HG03521 (cell line): ENCODE results near the gene CFAP77.

ENCODE experiments used
- ATAC-seq: cut with Tn5 transposase; IDR thresholded peaks from one replicate; pipeline ENCODE4 v1.9.1; 2021; ENCODE audit warnings: mild to moderate bottlenecking, moderate library complexity; ENCODE audit not compliant: unreplicated experiment

The CFAP77 gene

GRCh38 chr9:132575005-132575609 is 165.1 kb downstream of the CFAP77 start:
- no peak for ATAC-seq

- ATAC-seq, result no peak
These were observed 165.8 kb downstream of the CFAP77 start for GRCh38 chr9:132575811-132576210.

DNA sequence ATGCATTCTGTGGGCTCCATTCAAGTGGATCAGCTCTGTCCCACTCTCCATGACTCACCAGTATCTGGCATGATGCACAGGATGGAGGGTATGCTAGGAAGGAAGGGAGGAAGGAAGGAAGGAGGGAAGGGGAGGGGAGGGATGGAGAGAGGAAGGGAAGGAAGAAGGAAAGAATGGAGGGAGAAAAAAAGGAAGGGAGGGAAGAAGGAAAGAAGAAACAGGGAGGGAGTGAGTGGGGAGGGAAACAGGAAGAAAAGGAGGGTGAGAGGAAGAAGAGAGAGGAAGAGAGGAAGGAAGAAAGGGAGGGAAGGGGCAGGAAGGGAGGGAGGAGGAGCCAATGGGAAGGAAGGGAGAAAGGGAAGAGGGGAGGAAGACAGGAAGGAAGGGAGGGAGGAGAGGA is 167.1 kb downstream of the CFAP77 start:
- no peak for ATAC-seq

DNA sequence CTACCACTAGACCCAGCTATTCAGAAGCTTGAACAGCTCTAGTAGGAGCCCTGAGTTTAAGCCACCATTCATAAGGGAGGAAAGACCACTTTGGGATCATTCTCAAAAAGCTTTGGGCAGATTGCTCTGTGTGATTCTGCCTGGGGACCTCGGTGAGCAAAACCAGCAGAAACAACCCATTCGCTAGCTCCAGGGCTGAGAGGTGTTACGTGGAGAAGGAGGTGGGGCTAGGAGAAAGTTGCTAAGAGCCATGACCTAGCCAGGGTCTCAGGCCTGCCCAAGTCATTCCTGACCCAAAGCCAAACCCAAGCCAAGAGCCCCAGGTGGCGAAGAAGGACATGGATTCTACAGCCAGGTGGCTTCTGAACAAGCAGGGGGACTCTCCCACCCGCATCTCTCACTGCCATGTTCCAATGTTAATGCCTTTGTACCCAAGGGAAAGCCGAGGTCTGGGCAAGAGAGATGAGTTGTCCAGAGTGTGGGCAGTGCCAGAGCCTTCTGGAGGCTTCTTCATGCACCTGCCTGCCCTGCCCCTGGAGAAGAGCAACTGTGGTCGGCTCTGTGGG is 168.4 kb downstream of the CFAP77 start:
- no peak for ATAC-seq

DNA sequence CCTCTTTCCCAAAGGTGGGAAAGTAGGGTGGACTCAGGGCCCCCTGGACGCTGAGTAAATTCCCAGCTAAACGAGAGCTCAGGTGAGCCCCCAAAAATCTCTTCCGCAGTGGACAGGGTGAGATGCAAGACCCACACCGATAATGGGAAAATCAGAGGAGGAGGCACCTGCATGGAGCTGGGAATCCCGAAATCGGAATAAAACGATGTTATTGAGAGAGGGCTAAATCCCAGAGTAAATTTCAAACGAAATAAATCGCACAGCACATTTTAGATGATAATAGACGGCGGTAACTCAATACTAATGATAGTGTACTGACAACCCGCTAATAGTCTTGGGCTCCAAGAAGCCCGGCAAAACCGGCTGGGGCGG is 169.4 kb downstream of the CFAP77 start:
- no peak for ATAC-seq

DNA sequence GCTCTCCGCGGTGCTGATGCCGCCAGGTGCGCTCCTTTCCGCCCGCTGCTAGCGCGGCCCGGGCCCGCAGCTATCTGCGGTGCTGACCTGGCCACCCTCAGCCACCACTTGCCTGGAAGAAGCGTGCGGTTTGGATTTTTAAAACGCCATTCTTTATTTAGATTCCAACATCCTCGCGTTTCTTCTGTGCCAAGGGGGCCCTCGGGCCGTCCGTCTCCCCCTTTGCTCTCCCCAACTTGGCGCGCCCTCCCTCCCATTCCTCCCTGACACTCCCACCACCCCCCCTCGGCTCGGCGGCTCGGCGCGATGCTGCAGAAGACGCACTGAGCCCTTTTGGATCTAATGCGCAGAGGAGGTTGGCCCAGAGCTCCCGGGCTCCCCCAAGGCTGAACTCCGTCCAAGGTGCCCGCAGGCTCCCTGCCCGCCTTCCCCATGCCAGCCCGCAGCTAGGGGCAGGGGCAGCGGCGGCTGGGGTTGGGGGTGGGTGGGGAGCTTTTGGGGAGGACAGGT is 172.3 kb downstream of the CFAP77 start, which contains the start of gene BARHL1:
TSS of gene BARHL1 (plus strand) at position 331 of the 510 bp plus-strand sequence. CDS start 192 bp downstream, outside the sequence.
- ATAC-seq, result no peak

DNA sequence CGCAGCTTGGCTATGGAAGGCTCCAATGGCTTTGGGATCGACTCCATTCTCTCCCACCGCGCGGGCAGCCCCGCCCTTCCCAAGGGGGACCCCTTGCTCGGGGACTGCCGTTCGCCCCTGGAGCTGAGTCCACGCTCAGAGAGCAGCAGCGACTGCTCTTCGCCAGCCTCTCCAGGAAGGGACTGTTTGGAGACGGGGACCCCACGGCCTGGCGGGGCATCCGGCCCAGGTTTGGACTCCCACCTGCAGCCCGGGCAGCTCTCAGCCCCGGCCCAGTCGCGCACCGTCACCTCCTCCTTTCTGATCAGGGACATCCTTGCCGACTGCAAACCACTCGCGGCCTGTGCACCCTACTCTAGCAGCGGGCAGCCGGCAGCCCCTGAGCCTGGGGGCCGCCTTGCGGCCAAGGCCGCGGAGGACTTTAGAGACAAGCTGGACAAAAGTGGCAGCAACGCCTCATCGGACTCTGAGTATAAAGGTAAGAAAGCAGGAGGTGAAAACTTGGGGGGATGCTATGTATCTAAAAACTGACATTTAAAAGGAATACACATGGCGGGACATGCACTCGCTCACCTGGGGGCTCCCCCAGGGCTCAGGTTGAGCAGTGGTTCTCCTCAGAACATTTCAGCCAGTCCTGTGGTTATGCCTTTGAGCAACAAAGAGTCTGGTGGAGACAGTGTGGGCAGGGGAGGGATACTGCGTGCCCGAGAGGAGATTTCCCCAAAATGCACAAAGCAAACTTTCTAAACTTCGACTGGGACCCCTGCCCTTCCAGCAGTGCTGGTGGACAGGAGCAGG is 173.0 kb downstream of the CFAP77 start:
- no peak for ATAC-seq

- no peak for ATAC-seq
These were observed 173.7 kb downstream of the CFAP77 start for GRCh38 chr9:132583584-132584304.

DNA sequence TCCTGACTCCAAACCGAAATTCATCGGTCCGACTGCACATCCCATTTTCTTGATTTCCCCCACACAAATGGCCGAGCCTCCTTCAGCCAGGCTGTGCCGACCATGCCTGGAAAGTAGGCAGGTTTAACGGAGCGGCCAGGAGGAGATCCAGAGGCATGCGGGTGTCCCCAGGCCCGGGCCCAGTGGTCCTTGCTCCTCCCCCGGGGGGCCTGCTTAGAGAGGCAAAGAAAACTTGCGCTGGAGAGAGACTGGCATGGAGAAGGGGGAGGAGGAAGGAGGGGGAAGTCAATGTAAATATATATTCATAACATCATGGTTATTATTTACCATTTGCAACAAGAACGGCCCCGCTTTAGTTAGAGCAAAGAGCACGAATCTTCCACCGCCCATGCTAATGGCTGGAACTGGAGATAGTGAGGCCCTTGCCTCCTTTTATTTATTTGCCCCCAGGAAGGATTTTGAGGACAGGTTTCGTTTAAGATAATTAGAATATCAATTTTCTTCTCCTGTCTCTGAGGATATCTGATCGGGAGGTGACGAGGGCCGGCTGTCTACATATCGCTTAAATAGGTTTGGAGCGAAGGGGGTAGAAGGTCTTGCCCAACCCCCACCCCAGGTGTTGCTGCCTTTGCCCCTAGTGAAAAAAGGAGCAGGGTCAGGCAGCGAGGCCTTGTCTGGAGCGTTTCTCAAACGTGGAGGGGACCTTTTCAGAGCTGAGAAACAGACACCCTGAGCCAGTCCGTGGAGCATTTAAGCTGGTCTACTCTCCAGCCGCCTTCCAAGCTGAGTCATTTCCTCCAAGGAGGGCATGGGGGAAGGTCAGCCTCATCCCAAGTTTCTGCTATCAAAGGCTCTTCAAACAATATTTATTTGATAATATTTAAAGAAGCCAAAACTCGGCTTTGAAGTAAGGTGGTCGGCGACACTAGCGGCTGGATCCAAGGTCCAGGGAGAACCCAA is 174.9 kb downstream of the CFAP77 start:
- no peak for ATAC-seq

GRCh38 chr9:132585954-132586829 is 176.2 kb downstream of the CFAP77 start:
- no peak for ATAC-seq

- ATAC-seq, result no peak
These were observed 177.0 kb downstream of the CFAP77 start for GRCh38 chr9:132586830-132587591.

GRCh38 chr9:132587592-132587955 is 177.6 kb downstream of the CFAP77 start:
- no peak for ATAC-seq

DNA sequence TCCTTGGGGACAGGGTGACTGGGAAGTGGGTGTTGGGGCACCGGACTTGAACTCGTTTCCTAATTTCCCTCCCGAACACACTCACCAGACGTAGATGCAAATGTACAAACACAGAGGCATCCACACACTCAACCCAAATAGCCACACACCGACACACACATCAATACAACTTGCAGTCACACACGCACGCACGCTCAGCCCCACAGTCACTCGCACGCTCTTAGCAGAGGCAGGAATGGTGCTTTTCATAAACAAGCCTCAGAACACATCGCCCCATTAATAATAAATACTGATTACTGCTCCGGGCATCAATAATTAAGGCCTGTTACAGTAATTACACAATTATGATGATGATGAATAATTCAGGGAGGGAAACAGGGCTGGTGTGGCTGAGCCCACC is 178.1 kb downstream of the CFAP77 start:
- no peak for ATAC-seq

DNA sequence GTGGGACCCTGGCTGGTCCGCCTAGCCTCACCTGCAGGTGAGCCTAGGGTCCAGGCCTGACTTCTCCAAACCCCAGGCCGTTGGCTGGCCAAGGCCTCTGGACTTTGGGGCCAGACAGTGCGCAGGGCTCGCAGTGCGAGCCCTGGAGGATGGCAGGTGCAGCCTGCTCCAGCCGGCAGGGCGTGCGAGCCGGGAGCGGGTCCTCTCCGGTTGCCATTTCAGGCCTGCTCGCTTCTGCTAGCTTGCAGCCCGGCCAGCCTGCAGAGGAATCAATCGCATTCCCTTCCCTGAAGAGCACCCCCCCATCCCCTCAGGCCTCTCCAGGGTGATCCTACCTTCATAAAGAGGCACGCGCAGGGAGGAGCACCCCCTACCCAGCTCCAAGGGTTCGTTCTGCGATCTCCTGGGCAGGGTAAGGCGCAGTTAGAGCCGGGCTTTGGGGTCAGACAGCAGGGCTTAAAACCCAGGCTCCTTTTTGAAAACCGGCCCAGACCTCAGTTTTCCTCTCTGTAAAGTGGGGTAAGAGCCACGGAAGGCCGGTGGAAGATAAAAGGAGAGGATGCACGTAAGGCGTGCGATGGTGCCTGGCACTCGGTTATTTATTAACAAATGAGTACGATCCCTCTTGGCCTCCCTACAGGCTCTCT is 178.6 kb downstream of the CFAP77 start:
- ATAC-seq, result no peak

DNA sequence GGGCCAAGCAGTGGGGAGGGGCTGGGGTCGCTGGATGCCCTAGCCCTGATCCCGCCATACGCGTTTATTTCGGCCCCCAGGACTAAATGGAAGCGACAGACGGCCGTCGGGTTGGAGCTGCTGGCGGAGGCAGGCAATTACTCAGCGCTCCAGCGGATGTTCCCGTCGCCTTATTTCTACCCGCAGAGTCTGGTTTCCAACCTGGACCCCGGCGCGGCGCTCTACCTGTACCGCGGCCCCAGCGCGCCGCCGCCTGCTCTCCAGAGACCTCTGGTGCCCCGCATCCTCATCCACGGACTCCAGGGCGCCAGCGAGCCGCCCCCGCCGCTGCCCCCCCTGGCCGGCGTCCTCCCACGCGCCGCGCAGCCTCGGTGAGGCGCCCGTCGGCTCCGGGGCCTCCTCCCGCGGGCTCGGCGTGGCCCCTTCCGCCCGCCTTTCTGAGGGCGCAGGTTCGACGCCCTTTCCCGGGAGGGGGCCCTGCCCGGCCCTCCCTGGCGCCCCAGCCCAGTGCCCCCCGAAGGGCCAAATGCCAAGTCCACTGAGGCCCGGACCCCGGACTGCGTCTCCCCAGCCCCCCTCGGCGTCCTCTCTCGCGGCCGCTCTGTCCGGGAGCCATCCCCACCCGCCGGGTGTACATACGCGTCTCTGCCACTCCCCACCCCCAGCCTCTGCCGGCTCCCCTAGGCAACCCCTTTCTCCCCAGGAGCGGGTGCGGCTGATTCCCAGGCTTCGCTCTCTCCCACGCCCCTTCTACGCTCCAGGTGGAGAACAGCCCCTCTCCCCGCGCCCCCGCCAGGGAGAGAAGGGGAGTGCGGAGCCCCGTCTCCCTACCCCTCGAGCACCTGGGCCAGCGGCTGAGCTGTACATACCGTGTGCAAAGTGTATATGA is 179.4 kb downstream of the CFAP77 start:
- ATAC-seq, result no peak

DNA sequence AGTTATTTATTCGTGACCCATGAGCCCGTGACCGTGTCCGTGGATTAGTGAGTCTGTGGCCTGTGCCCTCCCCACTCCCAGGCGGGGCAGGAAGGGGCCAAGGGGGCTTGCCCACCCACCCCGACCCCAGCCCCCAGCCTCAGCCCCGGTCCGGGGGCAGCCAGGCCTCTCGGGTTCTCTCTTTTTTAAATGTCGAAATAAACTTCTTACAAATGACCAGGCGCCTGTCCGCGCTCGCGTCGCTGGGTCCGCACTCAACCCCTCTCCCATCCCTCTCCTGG is 180.0 kb downstream of the CFAP77 start:
- ATAC-seq, result no peak
